ENCODE measurements around the gene KAT5. TPM values are rescaled to one million over a fixed set of nuclear protein-coding genes. Genes with fewer than 3 reads are reported as not detected.
A peak's percentile ranks its signal among the peaks of the same experiment; 100 is the strongest.
"Not testable (repeated sequence)": the region's sequence is repeated elsewhere in the genome, so short reads cannot be mapped to it uniquely, and the experiment has no call there.

KAT5 gene
- total RNA-seq, 1 donor from 2014 or later = 34.8 TPM

DNA sequence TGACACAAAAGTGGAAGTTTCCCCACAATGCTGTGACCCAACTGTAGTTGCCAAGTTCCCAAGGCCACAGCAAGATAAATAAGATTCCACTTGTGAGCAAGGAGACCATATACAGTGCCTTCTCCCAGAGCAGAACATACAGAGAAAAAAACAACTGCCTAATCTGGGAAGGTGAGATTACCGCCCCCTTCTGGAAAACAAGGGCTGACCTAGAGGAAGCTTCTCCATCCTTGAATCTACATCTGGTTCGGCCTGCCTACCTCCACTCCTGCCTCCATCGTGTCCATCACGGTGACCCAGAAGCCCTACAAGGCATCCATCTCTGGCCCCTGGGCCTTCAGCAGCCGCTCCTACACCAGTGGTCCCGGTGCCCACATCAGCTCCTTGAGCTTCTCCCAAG, 14.6 kb downstream of the KAT5 start:
- peak; percentile 64 for FAIRE-seq
- TF ChIP-seq, protein P1, sequence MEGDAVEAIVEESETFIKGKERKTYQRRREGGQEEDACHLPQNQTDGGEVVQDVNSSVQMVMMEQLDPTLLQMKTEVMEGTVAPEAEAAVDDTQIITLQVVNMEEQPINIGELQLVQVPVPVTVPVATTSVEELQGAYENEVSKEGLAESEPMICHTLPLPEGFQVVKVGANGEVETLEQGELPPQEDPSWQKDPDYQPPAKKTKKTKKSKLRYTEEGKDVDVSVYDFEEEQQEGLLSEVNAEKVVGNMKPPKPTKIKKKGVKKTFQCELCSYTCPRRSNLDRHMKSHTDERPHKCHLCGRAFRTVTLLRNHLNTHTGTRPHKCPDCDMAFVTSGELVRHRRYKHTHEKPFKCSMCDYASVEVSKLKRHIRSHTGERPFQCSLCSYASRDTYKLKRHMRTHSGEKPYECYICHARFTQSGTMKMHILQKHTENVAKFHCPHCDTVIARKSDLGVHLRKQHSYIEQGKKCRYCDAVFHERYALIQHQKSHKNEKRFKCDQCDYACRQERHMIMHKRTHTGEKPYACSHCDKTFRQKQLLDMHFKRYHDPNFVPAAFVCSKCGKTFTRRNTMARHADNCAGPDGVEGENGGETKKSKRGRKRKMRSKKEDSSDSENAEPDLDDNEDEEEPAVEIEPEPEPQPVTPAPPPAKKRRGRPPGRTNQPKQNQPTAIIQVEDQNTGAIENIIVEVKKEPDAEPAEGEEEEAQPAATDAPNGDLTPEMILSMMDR (IDR thresholded peaks at IDR 0.05; ENCODE audit: insufficient read depth, low read length, severe bottlenecking) = no peak
- no peak for DNase-seq (ENCODE audit: low read depth)

DNA sequence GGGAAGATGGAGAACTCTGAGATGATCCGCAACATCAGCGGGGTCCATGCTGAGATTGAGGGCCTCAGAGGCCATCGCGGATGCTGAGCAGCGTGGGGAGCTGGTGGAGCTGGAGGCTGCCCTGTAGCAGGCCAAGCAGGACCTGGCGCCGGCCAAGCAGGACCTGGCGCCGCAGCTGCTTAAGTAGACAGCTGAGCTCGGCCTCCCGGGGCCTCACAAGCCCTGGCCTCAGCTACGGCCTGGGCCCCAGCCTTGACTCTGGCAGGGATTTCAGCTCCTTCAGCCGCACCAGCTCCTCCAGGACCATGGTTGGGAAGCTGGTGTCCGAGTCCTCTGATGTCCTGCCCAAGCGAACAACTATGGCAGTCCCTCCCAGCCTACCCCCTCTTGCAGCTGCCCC, 15.8 kb downstream of the KAT5 start:
- Histone ChIP-seq H3K4me3 (ENCODE audit: low read depth, low read length) (no peak overlapping the region), H3K36me3 (ENCODE audit: control insufficient read depth, insufficient read depth, low read length) (no peaks in the 10 kb centered on the region), H3K27me3 (ENCODE audit: control insufficient read depth, insufficient read depth, low read length) (no peaks in the 10 kb centered on the region)
- FAIRE-seq (no peak), DNase-seq (ENCODE audit: low read depth) (no peak)
- TF ChIP-seq, protein P1 (IDR thresholded peaks at IDR 0.05; ENCODE audit: insufficient read depth, low read length, severe bottlenecking) = no peak

More for the DNA sequence above, 14.6 kb downstream of the KAT5 start:
- Histone ChIP-seq H3K36me3 (ENCODE audit: control insufficient read depth, insufficient read depth, low read length) (no peaks in the 10 kb centered on the region), H3K4me3 (ENCODE audit: low read depth, low read length) (no peak overlapping the region), H3K27me3 (ENCODE audit: control insufficient read depth, insufficient read depth, low read length) (no peaks in the 10 kb centered on the region)

DNA sequence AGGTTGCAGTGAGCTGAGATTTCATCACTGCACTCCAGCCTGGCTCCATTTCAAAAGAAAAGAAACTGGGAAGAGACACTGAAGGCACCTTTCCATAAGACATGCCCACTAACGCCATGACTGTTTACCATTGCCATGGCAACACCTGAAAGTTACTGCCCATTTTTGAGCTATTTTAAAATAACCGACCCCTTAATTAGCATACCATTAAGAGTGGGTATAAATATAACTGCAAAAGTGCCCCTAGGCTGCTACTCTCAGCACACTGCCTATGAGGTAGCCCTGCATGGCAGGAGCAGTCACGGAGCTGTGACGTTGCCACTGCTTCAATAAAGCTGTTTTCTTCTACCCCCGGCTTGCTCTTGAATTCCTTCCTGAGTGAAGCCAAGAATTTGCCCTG, 18.4 kb downstream of the KAT5 start:
- no peaks in the 10 kb centered on the region for H3K27me3 ChIP-seq (ENCODE audit: control insufficient read depth, insufficient read depth, low read length)
- FAIRE-seq (no peak), DNase-seq (ENCODE audit: low read depth) (no peak)
- H3K36me3 ChIP-seq (ENCODE audit: control insufficient read depth, insufficient read depth, low read length) = no peaks in the 10 kb centered on the region
- no peak overlapping the region for H3K4me3 ChIP-seq (ENCODE audit: low read depth, low read length)
- TF ChIP-seq, protein P1 (IDR thresholded peaks at IDR 0.05; ENCODE audit: insufficient read depth, low read length, severe bottlenecking) = no peak

DNA sequence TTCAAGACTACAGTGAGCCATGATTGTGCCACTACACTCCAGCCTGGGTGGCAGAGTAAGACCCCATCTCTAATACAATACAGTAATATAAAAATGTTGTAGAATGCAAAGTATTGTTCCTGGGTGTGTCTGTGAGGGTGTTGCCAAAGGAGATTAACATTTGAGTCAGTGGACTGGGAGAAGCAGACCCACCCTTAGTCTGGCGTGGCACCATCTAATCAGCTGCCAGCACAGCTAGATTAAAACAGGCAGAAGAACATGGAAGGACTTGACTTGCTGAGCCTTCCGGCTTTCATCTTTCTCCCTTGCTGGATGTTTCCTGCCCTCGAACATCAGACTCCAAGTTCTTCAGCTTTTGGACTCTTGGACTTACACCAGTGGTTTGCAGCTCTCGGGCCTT, 23.1 kb downstream of the KAT5 start:
- not testable (repeated sequence) for H3K27me3 ChIP-seq (ENCODE audit: control insufficient read depth, insufficient read depth, low read length); H3K4me3 ChIP-seq (ENCODE audit: low read depth, low read length); H3K36me3 ChIP-seq (ENCODE audit: control insufficient read depth, insufficient read depth, low read length); DNase-seq (ENCODE audit: low read depth); FAIRE-seq

DNA sequence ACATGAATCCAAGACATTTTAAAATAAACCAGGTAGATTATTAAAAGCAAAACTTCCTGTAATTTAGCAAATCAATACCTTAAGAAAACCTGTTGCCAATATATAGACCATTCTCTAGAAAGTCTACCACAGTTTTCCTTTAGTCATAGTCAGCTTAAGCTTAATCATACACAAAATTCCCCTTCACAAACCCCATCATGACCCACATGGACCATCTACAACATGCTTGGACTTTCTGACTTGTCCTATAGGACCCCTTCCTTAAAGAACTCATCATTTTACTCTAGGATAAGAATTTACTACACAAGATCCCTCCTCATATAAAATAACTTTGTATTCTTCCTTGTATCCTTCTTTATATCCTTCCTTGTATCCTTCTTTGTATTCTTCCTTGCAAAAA, 24.8 kb downstream of the KAT5 start:
- Histone ChIP-seq H3K36me3 (ENCODE audit: control insufficient read depth, insufficient read depth, low read length) (no peaks in the 10 kb centered on the region), H3K4me3 (ENCODE audit: low read depth, low read length) (no peak overlapping the region), H3K27me3 (ENCODE audit: control insufficient read depth, insufficient read depth, low read length) (no peaks in the 10 kb centered on the region)
- DNase-seq (ENCODE audit: low read depth) = no peak
- no peak for FAIRE-seq
- TF ChIP-seq, protein P1 (IDR thresholded peaks at IDR 0.05; ENCODE audit: insufficient read depth, low read length, severe bottlenecking) = no peak

DNA sequence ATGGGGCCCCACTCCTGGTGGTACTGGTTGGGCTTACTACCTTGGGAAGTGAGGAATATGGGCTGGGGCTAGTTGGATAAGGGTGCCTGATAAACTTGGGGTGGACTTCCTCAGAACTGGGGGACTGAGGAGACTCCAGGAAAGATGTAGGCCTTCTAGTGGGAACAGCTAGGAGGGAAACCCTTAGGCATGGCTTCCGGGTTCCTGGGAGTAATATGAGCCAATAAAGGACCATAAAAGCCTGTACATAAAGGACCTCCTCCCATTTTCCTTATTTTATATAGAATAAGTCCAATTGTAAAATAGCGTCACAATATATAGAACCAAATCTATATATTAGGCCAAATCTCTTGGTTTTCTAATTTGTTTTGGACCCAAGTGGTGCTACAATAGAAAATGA, 27.0 kb downstream of the KAT5 start:
- Histone ChIP-seq H3K36me3 (ENCODE audit: control insufficient read depth, insufficient read depth, low read length) (no peaks in the 10 kb centered on the region), H3K4me3 (ENCODE audit: low read depth, low read length) (no peak overlapping the region), H3K27me3 (ENCODE audit: control insufficient read depth, insufficient read depth, low read length) (no peaks in the 10 kb centered on the region)
- no peak for FAIRE-seq
- TF ChIP-seq, protein P1 (IDR thresholded peaks at IDR 0.05; ENCODE audit: insufficient read depth, low read length, severe bottlenecking) = no peak
- no peak for DNase-seq (ENCODE audit: low read depth)

Data from bronchial epithelial cell (primary cell).